HFF-Myc (cell line): Measurements from ENCODE around the gene ZNF524.

Experiments
- DNase-seq: peaks from one replicate; pipeline ENCODE4 v3.0.0-alpha.2; 2011; ENCODE audit warnings: low read depth; ENCODE audit errors: extremely low read depth
- H3K4me3 ChIP-seq: replicated peaks from 2 replicates; pipeline ENCODE4 v1.5.1; 2011; ENCODE audit warnings: low read depth, mild to moderate bottlenecking, control low read depth, low read length
- CTCF ChIP-seq: IDR thresholded peaks from 2 replicates; pipeline ENCODE4 v1.5.1; 2012; ENCODE audit warnings: mild to moderate bottlenecking, low read depth, low read length, control low read depth; ENCODE audit errors: missing control alignments

The ZNF524 gene

DNA sequence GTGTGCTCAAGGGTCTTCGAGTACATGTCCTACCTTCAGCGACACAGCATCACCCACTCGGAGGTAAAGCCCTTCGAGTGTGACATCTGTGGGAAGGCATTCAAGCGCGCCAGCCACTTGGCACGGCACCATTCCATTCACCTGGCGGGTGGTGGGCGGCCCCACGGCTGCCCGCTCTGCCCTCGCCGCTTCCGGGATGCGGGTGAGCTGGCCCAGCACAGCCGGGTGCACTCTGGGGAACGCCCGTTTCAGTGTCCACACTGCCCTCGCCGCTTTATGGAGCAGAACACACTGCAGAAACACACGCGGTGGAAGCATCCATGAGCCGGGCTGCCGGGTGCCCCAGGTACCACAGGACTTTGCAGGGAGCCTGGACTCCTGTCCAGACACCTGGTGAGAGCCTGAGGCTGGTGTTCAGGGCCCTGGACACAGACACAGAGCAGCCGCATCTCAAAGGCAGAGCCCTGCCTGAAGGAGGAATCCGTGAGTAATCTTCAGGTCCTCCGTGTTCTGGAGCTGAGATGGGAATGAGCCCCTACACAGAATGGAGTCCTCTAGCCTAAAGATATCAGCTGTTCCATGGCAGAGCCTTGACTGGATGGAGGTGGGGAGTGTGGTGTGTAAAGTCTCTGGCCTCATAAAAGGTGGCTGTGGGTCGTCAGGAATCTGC lies 44.9 kb downstream of the ZNF524 start:
- H3K4me3 ChIP-seq: peak overlapping the region; percentile 87
- TF ChIP-seq CTCF: no peak
- DNase-seq: no peak

DNA sequence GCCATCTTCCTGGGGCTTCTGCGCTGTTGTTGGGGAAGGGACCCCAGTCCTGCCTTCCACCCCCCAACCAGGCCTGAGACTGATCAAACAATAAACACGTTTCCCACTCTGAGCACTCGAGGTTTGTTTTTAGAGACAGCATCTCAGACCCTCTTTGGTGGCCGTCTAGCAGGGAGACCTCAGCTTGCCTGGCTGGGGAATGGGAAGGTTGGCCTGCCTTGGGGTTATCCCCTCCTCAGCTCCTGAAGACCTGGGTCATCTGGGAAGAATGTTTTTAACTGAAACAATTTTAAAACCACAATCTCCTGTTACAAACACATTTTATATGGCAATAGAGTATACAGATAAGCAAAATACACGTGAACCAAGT lies 45.4 kb downstream of the ZNF524 start:
- no peak for DNase-seq
- TF ChIP-seq CTCF: no peak
- peak overlapping the region; percentile 87 for H3K4me3 ChIP-seq

- peak overlapping the region; percentile 72 for H3K4me3 ChIP-seq
- no peak for TF ChIP-seq CTCF
- no peak for DNase-seq
Measured at GRCh38 chr19:55646889-55647731, 47.0 kb downstream of the ZNF524 start.

- no peak for TF ChIP-seq CTCF
- no peak for DNase-seq
- peak within 1 kb of the TSS; percentile 72 for H3K4me3 ChIP-seq
Measured at GRCh38 chr19:55647732-55648584, 47.9 kb downstream of the ZNF524 start, which contains the start of gene CCDC106. TSS of gene CCDC106 (plus strand) at chr19:55648212. CDS start at chr19:55649047, 835 bp downstream.

DNA sequence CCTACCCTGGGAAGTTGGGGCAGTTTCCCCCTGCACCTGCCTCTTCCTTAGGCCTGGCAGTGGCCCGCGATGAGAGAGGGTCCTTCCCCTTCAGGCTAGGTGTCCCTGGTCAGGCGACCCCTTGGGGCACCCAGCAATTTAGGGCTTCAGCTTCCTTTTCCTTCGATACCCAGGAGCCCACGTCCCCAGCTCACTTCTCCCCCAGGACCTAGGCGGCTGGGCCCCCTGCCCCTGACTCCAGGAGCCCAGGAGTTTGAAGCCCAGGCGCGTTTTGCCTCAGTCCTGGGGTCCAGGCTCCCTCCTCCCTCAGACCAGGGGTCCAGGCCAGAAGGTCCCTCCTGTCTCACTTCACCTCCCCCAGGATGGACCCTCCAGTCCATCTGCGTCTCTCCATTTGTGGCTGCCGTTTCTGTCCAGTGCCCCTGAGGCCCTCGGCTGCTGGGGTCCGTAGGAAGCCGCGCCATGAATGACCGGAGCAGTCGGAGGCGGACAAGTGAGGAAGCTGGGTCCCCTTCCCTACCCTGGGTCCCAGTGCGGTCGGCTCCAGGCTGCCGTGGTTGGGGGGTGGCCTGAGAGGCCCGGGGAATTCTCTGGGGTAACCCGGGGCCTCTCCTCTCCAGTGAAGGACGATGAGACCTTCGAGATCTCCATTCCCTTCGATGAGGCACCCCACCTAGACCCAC lies 48.6 kb downstream of the ZNF524 start:
- H3K4me3 ChIP-seq: peak overlapping the region; percentile 72
- no peak for DNase-seq
- no peak for TF ChIP-seq CTCF
